GM18873 (cell line): ENCODE measurements around the gene ERFE.

ENCODE experiments used
- ATAC-seq: cut with Tn5 transposase; IDR thresholded peaks from one replicate; pipeline ENCODE4 v1.9.1; 2021; ENCODE audit warnings: mild to moderate bottlenecking, moderate library complexity, moderate number of reproducible peaks; ENCODE audit not compliant: unreplicated experiment, low FRiP score

The ERFE gene

GRCh38 chr2:238152771-238153688, 5.7 kb upstream of the ERFE start:
- no peak for ATAC-seq

GRCh38 chr2:238154570-238154969, 4.2 kb upstream of the ERFE start:
- ATAC-seq, result no peak

GRCh38 chr2:238155051-238155760, 3.6 kb upstream of the ERFE start:
- no peak for ATAC-seq

- ATAC-seq, result no peak
These were observed 2.7 kb upstream of the ERFE start for GRCh38 chr2:238155761-238156694.

GRCh38 chr2:238157506-238158017, 1.2 kb upstream of the ERFE start:
- no peak for ATAC-seq

GRCh38 chr2:238158018-238158508, 707 bp upstream of the ERFE start:
- no peak for ATAC-seq

- ATAC-seq, result no peak
These were observed 335 bp downstream of the ERFE start for GRCh38 chr2:238159071-238159539.

- no peak for ATAC-seq
These were observed 963 bp downstream of the ERFE start for GRCh38 chr2:238159661-238160205.

GRCh38 chr2:238160206-238161129, 1.7 kb downstream of the ERFE start:
- no peak for ATAC-seq

- no peak for ATAC-seq
These were observed 2.7 kb downstream of the ERFE start for GRCh38 chr2:238161291-238162051.

- ATAC-seq, result no peak
These were observed 3.6 kb downstream of the ERFE start for GRCh38 chr2:238162251-238162845.

GRCh38 chr2:238162846-238163441, 4.2 kb downstream of the ERFE start:
- ATAC-seq, result no peak

- no peak for ATAC-seq
These were observed 4.9 kb downstream of the ERFE start for GRCh38 chr2:238163481-238164198.

GRCh38 chr2:238164906-238165287, 6.1 kb downstream of the ERFE start:
- ATAC-seq, result no peak

- no peak for ATAC-seq
These were observed 6.6 kb downstream of the ERFE start for GRCh38 chr2:238165288-238165921.
